ENCODE measurements around the gene TREML4.

TREML4 gene

DNA sequence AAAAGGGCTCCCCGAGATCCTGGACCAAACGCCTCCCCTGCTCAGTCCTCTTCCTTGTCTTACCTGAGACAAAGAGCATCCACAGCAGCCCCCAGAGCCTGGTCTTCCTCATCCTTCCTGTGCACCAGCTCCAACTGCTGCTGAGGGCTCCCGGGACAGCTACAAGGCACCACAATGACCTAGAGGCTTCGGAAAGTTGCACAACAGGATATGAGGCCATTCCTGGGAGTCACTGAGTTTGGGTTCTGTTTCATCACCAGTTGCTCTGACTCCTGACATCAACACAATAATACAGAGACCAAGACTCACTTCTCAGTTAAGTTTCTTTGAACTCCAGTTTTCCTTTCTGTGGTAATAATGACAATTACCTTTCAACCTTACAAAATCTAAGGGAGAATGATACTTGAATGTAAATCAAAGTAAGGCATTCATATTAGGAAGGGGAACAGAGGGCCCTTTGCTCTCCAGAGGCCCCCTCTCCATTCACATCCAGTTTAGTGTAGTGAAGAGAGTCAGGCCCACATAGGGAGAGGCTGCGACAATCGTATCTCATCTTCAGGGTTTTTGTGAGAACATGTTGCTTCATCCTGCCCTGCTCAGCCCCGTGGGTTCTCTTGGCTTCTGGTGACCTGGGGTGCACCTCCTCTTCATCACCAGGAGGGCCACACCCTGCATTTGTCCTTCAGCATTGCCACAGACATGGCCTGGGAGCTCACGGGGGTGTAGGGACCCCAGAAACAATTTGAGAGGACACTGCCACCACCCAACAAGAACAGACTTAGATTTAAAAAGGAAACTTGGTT, 58.6 kb downstream of the TREML4 start, which contains the start of gene TREM1:
TSS of gene TREM1 (minus strand) at position 139 of the 803 bp plus-strand sequence. CDS start at position 112, 27 bp downstream.
- no peak for DNase-seq (ENCODE audit: low spot score)

- no peak for DNase-seq (ENCODE audit: low spot score)
Observed at GRCh38 chr6:41288030-41288753, 60.0 kb downstream of the TREML4 start.

Measured in hematopoietic multipotent progenitor cell treated with erythropoietin and hydrocortisone succinate and interleukin-3 and kit ligand, for 15 days (in vitro differentiated cells).